Left ventricle myocardium inferior (tissue), 1 donor: Measurements from ENCODE around the gene MYBPHL. TPM values are rescaled to one million over a fixed set of nuclear protein-coding genes. Genes with fewer than 3 reads are reported as not detected.

Experiments used
- DNase-seq: peaks from one replicate; pipeline ENCODE4 v3.0.0-alpha.2; 2020
- H3K27ac ChIP-seq: fragments of 200-600 bp; replicated peaks from 2 replicates; pipeline ENCODE4 v1.8.0; 2021
- H3K27me3 ChIP-seq: fragments of 200-600 bp; 2 replicates; pipeline ENCODE4 v1.8.0; 2021; ENCODE audit warnings: low read depth
- H3K36me3 ChIP-seq: fragments of 200-600 bp; 2 replicates; pipeline ENCODE4 v1.8.0; 2021
- H3K4me1 ChIP-seq: fragments of 200-600 bp; 2 replicates; pipeline ENCODE4 v1.8.0; 2021
- H3K4me3 ChIP-seq: fragments of 200-600 bp; 2 replicates; pipeline ENCODE4 v1.8.0; 2021; ENCODE audit warnings: mild to moderate bottlenecking, moderate library complexity
- H3K9me3 ChIP-seq: fragments of 200-600 bp; replicated peaks from 2 replicates; pipeline ENCODE4 v1.8.0; 2021
- CTCF ChIP-seq: fragments of 200-600 bp; IDR thresholded peaks from 2 replicates; pipeline ENCODE4 v1.8.0; 2021; ENCODE audit warnings: antibody characterized with exemption, mild to moderate bottlenecking, borderline replicate concordance
- intact Hi-C: fragments of 100-400 bp; cut with micrococcal nuclease; formaldehyde crosslinking; loops from one replicate; pipeline ENCODE4 v1.11.0; 2022
- total RNA-seq: library from RNA; stranded (reverse); fragmentation: NEBNext Ultra II Directional; extraction: Animal tissue kit (Norgen Biotek cat#: 25700); gene quantifications from one replicate; pipeline ENCODE4 v1.2.1, GENCODE V29; 2021
- donor health status: DM: no; HTN: yes; CAD: no; lungs with severe emphysema.

The MYBPHL gene
- total RNA-seq, 1 donor from 2014 or later: 0.22 TPM

GRCh38 chr1:109269212-109269980 lies 37.4 kb downstream of the MYBPHL start:
- intact Hi-C loops: no loop called here
- DNase-seq: no peak
- Histone ChIP-seq H3K27ac (no peak overlapping the region), H3K9me3 (no peaks in the 10 kb centered on the region), H3K4me1 (no peaks in the 10 kb centered on the region), H3K27me3 (no peaks in the 10 kb centered on the region), H3K36me3 (no peaks in the 10 kb centered on the region), H3K4me3 (no peak overlapping the region)
- no peak for TF ChIP-seq CTCF

GRCh38 chr1:109268431-109269211 lies 38.2 kb downstream of the MYBPHL start:
- intact Hi-C loops: no loop called here

GRCh38 chr1:109267743-109268300 lies 39.0 kb downstream of the MYBPHL start:
- intact Hi-C loops: no loop called here
- no peaks in the 10 kb centered on the region for H3K36me3 ChIP-seq

More at GRCh38 chr1:109268431-109269211, 38.2 kb downstream of the MYBPHL start:
- Histone ChIP-seq H3K27ac (no peak overlapping the region), H3K27me3 (no peaks in the 10 kb centered on the region), H3K36me3 (no peaks in the 10 kb centered on the region), H3K9me3 (no peaks in the 10 kb centered on the region), H3K4me3 (no peak overlapping the region), H3K4me1 (peaks cover 4% of the 10 kb centered on the region)
- TF ChIP-seq CTCF: no peak
- DNase-seq: no peak

GRCh38 chr1:109266965-109267364 lies 39.8 kb downstream of the MYBPHL start:
- H3K27me3 ChIP-seq: no peaks in the 10 kb centered on the region
- DNase-seq: no peak
- H3K9me3 ChIP-seq: no peaks in the 10 kb centered on the region
- H3K27ac ChIP-seq: no peak overlapping the region
- no peak overlapping the region for H3K4me3 ChIP-seq
- no peaks in the 10 kb centered on the region for H3K36me3 ChIP-seq
- TF ChIP-seq CTCF: no peak
- intact Hi-C loops: no loop called here
- H3K4me1 ChIP-seq: peaks cover 7% of the 10 kb centered on the region

More at GRCh38 chr1:109267743-109268300, 39.0 kb downstream of the MYBPHL start:
- DNase-seq: no peak
- H3K27me3 ChIP-seq: no peaks in the 10 kb centered on the region
- H3K9me3 ChIP-seq: no peaks in the 10 kb centered on the region
- TF ChIP-seq CTCF: no peak
- no peak overlapping the region for H3K27ac ChIP-seq
- H3K4me3 ChIP-seq: no peak overlapping the region
- peaks cover 7% of the 10 kb centered on the region for H3K4me1 ChIP-seq

GRCh38 chr1:109265741-109266330 lies 41.0 kb downstream of the MYBPHL start:
- no peak overlapping the region for H3K27ac ChIP-seq
- peaks cover 7% of the 10 kb centered on the region for H3K4me1 ChIP-seq
- no peak for TF ChIP-seq CTCF
- no peaks in the 10 kb centered on the region for H3K9me3 ChIP-seq
- H3K4me3 ChIP-seq: no peak overlapping the region
- no peaks in the 10 kb centered on the region for H3K27me3 ChIP-seq
- no peaks in the 10 kb centered on the region for H3K36me3 ChIP-seq
- DNase-seq: no peak
- intact Hi-C loops: no loop called here
